ENCODE measurements around the gene MN1. TPM values are rescaled to one million over a fixed set of nuclear protein-coding genes. Genes with fewer than 3 reads are reported as not detected.

The MN1 gene
- polyA plus RNA-seq, 1 experiment: 1.3 TPM

GRCh38 chr22:27790376-27791158 is 11.0 kb downstream of the MN1 start:
- ChIA-PET POLR2A (no interaction called here), CTCF (interaction anchor here (1.1 kb wide), 1 partner anchor 37 kb away, joined by 3 read pairs; no protein-coding TSS in a partner anchor)
- DNase-seq (ENCODE audit: low read depth): no peak
- H3K36me3 ChIP-seq (ENCODE audit: control insufficient read depth, insufficient read depth, low read length): no peaks in the 10 kb centered on the region
- no peak for TF ChIP-seq CTCF (IDR thresholded peaks at IDR 0.05; ENCODE audit: insufficient read depth, low read depth, low read length)
- H3K27me3 ChIP-seq (ENCODE audit: control insufficient read depth, insufficient read depth, low read length): no peaks in the 10 kb centered on the region; the same call in 1 of the 2 replicates
- H3K4me3 ChIP-seq (ENCODE audit: low read depth, low read length): no peak overlapping the region

- CTCF ChIA-PET: interaction anchor here (0.6 kb wide), 1 partner anchor 744 kb away, joined by 4 read pairs; no protein-coding TSS in a partner anchor
Observed at GRCh38 chr22:27788500-27789288, 12.9 kb downstream of the MN1 start.

GRCh38 chr22:27786965-27787364 is 14.6 kb downstream of the MN1 start:
- H3K4me3 ChIP-seq (ENCODE audit: low read depth, low read length): no peak overlapping the region
- TF ChIP-seq CTCF (IDR thresholded peaks at IDR 0.05; ENCODE audit: insufficient read depth, low read depth, low read length): no peak
- H3K27me3 ChIP-seq (ENCODE audit: control insufficient read depth, insufficient read depth, low read length): no peaks in the 10 kb centered on the region; the same call in 1 of the 2 replicates
- no peak for DNase-seq (ENCODE audit: low read depth)
- POLR2A ChIA-PET: no interaction called here
- no peaks in the 10 kb centered on the region for H3K36me3 ChIP-seq (ENCODE audit: control insufficient read depth, insufficient read depth, low read length)
- CTCF ChIA-PET: interaction anchor here (1.3 kb wide), 1 partner anchor 381 kb away, joined by 4 read pairs; no protein-coding TSS in a partner anchor

More at GRCh38 chr22:27788500-27789288, 12.9 kb downstream of the MN1 start:
- H3K27me3 ChIP-seq (ENCODE audit: control insufficient read depth, insufficient read depth, low read length): no peaks in the 10 kb centered on the region; the same call in 1 of the 2 replicates
- DNase-seq (ENCODE audit: low read depth): no peak
- no peaks in the 10 kb centered on the region for H3K36me3 ChIP-seq (ENCODE audit: control insufficient read depth, insufficient read depth, low read length)
- no peak overlapping the region for H3K4me3 ChIP-seq (ENCODE audit: low read depth, low read length)
- POLR2A ChIA-PET: no interaction called here
- TF ChIP-seq CTCF (IDR thresholded peaks at IDR 0.05; ENCODE audit: insufficient read depth, low read depth, low read length): no peak

- no peaks in the 10 kb centered on the region for H3K36me3 ChIP-seq (ENCODE audit: control insufficient read depth, insufficient read depth, low read length)
- POLR2A ChIA-PET: no interaction called here
- no peaks in the 10 kb centered on the region; the same call in 1 of the 2 replicates for H3K27me3 ChIP-seq (ENCODE audit: control insufficient read depth, insufficient read depth, low read length)
- no peak for TF ChIP-seq CTCF (IDR thresholded peaks at IDR 0.05; ENCODE audit: insufficient read depth, low read depth, low read length)
- CTCF ChIA-PET: no interaction called here
- no peak overlapping the region for H3K4me3 ChIP-seq (ENCODE audit: low read depth, low read length)
- no peak for DNase-seq (ENCODE audit: low read depth)
Observed at GRCh38 chr22:27786291-27786932, 15.1 kb downstream of the MN1 start.

GRCh38 chr22:27785831-27786230 is 15.7 kb downstream of the MN1 start:
- Histone ChIP-seq H3K27me3 (ENCODE audit: control insufficient read depth, insufficient read depth, low read length) (no peaks in the 10 kb centered on the region; the same call in 1 of the 2 replicates), H3K36me3 (ENCODE audit: control insufficient read depth, insufficient read depth, low read length) (no peaks in the 10 kb centered on the region), H3K4me3 (ENCODE audit: low read depth, low read length) (no peak overlapping the region)
- ChIA-PET POLR2A (no interaction called here), CTCF (no interaction called here)
- TF ChIP-seq CTCF (IDR thresholded peaks at IDR 0.05; ENCODE audit: insufficient read depth, low read depth, low read length): no peak
- DNase-seq (ENCODE audit: low read depth): no peak

Measured in BJ (cell line).